Cerebellar cortex (tissue), 1 donor: ENCODE results near the gene DPF3.
A peak's percentile ranks its signal among the peaks of the same experiment; 100 is the strongest.

Experiments
- DNase-seq: peaks from one replicate; pipeline ENCODE4 v3.0.0-alpha.2; 2015; ENCODE audit warnings: low spot score

DPF3 gene

DNA sequence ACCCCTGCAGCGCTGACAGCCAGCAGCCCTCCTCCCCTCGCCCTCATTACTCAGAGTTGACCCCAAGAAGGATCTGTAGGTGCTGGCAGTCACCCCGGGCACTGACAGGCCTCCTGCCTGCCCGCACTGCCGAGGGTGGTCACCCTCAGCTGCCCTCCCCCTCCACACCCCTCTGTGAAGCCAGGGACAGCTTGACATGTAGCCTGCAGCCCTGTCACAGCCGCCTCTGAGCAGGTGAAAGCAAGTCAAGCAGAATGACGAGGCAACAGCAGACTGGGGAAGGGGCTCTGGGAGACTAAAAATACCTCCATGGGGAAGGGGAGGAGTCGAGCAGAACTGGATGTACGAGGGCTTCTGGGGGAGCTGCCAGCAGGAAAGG lies 178.1 kb downstream of the DPF3 start:
- no peak for DNase-seq

DNA sequence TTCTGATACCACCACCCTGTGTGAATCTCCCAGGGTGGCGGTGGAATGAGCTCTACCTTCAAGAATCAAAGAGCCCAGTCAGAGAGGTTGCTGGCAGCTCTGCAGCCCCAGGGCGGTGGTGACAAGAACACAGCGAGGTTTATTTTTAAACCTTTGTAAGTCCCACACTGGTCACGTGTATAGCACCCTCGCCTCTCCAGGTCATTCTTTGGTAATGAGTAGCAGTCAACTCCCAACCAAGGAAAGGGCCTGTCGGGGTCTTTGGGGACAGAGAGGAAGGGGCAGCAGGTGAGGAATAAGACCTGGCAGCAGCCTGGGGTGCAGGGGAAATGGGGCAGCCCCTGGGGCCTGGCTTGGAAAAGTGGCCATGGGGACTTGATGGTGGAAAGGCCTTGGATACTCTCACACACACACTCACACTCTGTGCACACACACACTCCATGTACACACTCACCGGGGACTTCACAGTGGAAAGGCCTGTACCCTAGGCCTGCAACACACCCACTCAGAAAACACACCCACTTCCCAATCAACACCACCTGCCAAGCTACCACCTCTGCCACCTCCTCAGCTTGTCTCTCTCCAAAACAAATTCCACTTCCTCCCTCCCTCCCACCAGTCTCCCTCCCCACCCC lies 178.6 kb downstream of the DPF3 start:
- DNase-seq, result peak; percentile 49

DNA sequence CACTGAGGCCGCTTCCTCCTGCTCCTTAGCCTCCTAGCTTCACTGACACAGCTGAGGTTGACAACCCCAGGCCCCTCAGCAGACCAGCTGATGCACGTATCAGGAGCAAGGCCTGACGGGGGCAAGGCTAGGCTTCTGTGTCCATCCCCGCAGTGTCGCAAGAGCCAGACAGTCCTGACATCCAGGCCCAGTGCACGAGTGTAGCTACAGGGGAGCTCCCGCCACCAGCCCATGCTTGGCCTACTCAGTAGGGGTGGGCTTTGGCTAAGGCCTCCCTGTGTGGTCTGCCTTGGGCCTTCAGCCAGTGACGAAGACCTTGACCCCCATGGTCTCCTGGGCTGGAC lies 179.1 kb downstream of the DPF3 start:
- DNase-seq, result no peak

DNA sequence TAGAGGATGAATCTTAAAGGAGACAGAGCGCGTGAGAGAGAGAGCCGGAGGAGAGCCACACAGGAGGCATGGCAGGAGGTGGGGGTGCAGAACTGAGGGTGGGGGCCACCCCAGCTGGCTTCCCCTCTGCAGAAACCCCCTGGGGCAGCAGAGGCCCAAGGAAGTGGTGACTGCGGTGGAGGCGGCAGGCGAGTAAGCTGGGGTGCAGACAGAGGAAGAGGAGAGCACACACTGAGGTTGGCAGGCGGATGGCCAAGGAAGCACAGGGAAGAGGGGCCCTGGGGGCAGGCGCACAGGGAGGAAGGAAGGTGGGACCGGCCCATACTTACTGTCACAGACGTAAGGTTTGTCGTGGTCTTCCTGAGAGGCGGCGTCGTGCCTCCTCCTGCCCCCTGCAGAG lies 179.8 kb downstream of the DPF3 start:
- no peak for DNase-seq

DNA sequence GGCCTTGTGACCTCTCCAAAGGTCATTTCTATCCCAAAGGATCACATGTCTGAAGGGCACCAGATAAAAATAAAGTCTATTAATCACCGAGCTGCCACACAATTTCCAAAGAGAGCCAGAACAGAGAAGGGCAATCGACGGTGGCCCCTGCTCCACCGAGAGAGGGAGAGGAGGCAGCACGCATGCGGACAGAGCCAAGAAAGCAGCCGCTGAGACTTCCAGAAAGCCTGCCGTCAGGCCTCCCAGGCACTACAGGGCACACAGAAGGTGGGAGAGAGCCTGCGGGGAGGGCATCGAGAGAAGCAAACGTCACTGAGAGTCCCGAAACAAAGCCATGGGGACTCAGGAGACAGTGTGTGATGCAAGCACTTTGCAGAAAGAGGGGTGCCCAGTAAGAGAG lies 182.0 kb downstream of the DPF3 start:
- DNase-seq, result no peak

DNA sequence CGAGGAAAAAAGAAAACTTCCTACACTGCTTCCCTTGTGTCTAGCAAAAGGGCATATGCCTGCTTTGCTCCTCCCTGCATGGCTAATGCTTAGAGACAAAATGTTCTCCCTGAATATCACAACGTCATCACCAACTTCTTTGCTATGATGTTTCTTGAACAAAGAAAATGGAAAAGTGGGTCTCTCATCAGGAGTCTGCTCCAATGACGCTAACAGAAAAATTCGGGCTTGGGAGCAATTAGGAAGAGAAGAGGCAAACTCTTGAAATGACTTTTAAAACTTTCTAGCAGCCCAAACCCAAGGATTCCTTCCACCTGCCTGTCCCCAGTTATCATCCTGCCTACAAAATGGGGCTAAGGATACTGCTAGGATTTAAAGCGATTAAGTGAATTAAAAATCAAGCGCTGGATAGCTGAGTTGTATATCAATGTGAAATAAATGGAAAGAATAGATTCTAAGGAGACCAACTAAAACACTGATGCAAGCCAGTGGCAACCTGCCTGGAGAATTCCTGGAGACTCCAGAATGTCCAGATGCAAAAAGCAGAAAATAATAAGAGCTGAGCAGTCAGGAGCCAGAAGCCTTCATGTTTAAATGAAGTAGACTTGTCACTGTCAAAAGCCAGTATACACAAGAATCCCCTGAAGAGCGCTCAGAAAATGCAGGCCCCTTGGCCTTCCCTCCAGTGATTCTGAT lies 183.8 kb downstream of the DPF3 start:
- DNase-seq, result no peak

DNA sequence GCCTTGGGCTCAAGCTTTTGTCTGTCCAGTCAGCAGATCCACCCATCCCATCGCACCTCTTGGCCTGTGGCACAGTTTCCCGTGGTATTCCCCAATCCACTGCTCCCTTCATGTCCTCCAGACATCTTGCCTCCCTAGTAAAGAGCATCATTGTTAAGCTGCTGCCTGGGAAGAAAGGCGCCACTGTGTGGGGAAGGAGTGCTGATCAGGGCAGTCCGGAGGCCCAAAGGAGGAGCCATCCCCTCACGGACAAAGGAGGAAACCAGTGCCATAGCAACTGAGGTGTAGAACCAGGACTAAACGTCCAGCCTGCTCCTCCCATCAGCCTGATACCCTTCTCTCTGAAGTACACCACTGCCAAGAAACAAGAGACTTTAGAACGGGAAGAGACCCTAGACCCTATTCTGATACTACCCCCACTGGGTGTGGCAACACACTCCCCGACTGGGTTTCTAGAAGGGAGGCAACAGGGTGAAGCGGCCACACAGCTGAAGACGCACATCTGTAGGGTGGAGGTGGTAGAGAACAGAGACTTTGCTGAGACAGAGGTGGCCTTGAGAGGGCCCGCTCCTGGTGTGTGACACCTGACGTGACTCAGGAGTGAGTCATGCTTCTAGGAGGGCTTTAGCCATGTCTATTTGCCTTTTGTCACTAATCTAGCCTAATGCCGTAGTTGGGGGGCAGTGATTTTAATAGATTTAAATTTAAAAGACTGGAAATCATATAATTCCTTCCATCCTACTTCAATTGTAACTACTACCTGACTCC lies 185.0 kb downstream of the DPF3 start:
- no peak for DNase-seq

DNA sequence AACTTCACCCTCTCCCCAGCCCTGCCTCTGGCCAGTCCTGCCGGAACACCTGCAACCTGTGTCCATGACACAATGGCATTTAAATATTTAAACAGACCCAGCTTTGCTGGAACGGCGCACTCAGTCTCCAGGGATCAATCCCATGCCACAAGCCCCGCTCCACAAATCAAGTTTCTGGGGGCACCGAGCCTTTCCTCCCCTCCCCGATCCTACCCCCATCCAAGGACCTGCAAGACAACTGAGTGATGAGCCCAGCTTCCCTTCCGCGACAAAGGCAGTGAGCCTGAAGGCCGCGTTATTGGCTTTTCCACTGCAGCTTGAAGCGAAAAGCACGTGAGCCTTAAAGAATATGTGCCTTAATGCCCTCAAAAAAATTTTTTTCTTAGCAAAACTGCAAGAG lies 185.7 kb downstream of the DPF3 start:
- DNase-seq, result no peak

DNA sequence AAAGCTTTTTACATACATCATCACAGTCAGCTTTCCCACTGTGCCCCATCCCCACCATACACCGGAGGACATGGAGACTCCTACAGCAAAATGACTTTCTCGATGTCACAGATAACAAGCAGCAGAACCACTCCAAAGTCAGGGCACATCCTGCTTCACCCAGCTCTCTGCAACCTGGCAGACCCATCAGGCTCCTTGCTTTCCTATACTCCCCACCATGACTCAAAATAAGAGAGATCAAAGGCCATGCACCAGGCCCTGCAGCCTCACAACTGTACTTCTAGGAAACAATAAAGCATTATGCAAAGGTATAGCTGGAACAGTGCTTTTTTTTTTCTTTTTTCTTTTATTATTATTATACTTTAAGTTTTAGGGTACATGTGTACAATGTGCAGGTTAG lies 187.4 kb downstream of the DPF3 start:
- no peak for DNase-seq

DNA sequence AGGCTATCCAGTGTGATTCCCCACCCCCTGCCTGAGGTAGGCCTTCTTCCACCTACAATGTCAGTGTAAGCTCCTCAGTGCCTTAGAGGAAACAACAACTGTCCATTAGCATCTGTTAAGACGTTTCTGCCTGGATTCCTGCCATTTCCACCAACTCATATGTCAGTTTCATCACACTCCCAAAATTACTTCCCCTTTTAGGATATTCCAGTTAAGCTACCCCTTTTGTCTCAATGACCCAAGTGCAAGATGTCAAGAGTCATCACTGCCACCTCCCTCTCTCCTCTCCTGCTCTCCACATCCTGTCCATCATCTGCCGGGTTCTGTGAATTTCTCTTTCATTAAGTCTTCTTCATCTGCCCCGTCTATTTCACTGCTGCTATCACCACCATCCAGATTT lies 189.4 kb downstream of the DPF3 start:
- DNase-seq, result peak; percentile 35

DNA sequence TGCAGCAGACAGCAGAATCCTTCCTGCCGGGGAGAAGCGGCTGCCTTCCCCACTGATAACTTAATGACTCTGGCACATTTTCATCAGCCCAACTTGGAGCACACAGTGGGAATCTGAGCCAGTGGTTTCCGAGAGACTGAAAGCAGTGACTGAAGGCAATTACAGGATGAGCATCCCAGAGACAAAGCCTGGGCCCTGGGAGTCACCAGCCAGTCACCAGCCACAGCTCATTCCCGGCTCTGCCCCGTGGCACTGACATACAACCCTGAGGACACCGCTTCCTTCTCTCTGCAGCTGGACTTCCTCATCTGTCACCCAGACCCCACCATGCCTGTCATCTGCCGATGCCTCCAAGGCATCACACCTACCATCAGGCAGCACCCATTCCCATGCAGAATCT lies 192.3 kb downstream of the DPF3 start:
- DNase-seq, result peak; percentile 90

DNA sequence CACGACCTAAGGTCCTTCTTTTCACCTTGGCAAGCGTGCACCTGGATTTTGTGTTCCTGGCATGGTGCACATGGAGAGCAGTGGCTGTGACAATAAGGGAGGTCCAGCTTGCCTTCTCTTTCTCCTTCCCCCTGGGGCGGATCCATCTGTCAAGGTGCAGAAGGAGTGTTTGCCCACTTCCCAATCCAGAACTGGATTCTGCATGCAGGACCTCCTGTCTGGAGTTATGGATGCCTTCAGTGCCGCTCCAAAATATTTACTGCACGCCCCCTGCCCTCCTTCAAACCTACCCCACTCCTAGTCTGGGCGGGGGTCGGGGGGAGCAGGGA lies 192.7 kb downstream of the DPF3 start:
- peak; percentile 94 for DNase-seq

DNA sequence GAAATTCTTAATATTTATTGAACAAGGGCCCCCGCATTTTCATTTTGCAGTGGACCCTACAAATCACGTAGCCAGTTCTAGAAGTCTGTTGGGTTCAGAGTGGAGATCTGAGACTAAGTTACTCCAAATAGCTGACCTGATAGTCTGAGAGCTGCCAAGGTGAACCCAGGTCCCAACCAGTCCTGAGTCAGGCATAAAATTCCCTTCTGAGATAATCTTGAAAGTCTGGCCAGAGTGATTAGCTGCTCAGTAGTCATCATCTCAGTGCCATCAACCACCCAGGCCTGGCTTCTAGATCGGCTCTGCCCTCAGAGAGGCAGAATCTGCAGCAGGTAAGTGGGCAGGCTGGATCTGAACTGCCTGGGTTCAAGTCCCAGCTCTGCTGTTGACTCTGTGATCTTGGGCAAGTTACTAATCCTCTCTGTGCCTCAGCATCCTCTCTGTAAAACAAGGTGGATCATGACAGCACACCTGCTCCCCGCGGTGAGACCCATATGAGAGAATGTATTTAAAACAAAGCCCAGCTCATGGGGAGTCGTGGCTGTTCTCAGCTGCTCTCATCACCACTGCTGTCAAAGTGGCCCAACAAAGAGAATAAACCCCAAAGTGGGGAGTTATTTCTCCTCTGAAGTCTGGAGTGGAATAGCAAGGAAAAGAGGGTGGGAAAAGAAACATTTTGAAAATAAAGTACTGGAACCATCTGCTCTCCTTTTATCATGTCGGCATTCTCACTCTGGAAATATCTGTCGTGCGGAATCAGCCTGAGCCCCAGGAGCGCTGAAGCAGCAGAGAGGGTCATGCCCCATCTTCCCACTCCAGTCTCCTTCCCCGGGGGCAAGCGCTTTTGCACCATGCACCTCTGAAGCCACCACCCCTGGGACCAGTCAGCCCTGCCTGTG lies 193.3 kb downstream of the DPF3 start:
- no peak for DNase-seq

DNA sequence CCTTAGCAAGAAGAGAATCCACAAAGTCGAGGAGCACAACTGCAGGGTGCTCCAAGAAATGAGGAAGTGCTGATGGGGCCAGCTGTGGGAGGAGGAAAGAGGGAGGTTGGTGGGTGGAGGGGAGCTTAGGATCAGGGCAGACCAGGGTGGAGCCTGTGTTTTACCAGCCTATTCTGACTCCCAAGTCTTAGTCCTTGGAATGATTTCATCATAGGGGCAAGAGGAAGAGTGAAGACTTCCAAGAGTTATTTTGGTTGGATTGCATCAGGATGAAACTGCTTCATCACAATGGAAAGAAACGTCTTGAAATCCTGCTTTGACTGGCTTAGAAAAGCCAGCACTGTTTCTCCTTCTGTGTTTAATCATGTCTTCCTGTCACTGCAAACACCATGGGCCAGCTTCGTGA lies 194.0 kb downstream of the DPF3 start:
- DNase-seq, result no peak

DNA sequence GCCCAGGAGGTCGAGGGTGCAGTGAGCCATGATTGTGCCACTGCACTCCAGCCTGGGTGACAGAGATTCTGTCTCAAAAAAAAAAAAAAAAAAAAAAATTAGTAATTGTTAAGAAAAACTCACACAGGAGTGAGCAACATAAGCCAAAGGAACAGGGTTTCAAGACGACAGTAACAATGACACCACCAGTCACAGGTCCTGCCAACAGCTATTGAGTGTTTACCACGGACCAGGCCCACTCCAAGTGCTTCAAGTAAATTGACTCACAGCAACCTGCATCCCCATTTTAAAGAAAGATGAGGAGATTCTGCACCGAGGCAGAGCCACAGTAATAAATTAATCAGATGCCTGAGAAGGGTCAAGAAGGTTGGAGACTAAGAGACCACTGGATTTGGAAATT lies 194.5 kb downstream of the DPF3 start:
- DNase-seq, result no peak

DNA sequence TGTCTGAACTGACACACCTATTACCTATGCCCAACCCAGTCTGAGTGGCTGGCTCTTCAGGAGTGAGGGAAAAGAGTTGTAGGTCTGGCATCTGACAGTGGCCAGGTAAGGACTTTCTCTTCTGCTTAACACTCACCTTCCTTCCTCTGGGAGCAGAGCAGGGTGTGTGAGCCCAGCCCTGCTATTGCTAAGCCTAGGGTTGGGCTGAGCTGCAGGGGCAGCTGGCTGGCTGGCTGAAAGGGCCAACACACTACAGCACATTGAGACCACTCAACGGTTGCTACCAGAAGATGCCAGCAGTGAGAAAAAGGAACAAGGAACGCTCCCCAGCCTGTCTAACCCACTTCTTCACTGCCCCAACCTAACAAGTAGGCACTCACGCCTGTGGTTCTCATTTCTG lies 201.2 kb downstream of the DPF3 start:
- DNase-seq, result no peak

DNA sequence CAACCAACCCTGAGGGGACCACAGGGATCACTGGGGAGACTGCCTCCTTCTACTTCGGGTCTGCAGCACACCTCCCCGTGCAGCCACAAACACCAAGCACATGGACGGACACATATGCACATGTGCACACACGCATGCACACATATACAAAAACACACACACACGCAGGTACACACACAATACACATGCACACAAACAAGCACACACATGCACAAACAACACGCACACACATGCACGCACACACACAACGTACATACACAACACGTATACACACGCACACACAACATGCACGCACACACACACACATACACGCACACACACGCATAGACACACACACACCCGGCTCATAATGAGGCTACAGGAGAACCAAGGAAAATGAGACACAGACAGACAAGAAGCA lies 203.6 kb downstream of the DPF3 start:
- DNase-seq, result no peak

DNA sequence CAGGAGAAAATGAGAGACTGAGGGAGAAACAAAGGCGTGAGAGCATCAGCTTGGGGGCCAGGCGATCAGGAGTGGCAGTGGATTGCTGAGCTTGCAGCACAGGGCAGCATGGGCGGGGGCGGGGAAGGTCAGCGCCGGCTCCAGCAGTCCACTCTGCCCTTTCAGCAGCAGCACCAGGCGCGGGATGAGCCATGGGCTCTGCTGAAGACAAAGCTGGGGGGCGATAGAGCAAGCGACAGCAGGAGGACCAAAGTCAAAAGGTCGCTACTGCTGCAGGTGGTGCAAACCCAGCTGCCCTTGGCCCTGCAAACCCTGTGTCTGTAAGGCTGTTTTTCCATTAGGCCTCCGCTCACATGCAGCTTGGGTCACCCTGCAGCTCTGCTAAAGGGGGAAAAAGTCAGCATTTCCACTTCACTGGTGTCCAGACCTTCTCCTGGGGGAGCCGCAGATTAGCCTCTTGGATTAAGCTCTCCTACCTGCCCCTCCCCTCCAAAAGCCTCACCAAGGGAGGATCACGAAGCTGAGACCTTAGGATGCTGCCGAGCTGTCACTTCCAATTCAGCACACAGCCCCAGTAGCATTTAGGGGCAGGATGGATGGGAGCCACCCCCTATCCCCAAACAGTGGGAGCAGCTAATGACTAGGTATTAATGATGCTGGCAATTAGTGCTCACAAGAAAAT lies 204.8 kb downstream of the DPF3 start:
- no peak for DNase-seq

DNA sequence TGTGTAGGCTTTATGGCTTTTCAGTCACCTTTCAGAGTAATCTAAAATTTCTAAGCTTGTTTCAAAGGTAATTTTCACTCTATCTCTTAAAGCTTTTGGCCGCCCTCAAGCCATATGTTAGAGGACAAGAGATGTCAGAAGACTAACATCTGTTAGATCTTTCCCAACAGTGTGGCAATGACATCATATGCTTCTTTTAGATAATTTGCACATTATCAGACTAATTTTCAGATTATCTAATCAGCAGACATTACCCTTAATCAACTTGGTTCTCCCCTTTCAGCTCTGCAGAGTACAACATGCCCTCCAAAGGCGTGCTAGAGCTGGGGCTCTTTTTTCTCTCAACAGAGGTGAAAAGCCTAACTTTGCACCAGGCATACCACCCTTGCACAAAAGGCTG lies 207.1 kb downstream of the DPF3 start:
- DNase-seq, result no peak

DNA sequence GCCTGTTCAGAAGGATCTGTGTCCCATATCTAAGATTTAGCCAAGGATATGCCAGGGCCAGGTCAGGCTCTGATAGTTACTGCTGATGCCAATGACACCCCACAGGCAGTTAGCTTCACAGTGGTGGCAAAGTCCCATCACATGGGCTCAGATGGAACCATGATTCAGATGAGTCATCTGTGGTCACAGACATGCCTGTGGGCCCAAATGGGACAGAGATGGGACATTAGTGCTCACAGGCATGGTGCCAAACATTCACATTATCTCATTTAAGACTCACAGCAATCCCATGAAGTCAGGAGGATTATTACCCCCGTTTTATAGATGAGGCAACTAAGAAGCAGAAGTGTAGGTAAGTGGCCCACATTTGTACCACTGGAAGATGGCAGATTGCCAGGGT lies 207.8 kb downstream of the DPF3 start:
- no peak for DNase-seq

DNA sequence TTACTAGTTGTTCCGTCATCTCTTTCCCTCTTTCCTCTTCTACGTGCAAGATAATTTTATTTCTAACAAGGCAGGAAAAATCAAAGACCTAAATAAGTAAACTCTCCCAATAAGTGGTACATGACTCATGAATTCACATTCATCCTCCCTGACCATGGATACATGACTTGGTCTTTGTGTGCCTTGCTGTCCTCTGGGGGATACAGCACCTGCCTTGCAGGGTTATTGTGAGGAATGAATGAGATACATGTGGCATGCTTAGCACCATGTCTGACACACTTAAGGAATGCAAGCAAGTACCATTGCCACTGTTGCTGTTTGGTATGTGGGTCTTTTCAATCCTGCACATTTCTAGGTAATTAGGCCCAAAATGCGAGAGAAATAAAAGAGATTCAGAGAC lies 208.4 kb downstream of the DPF3 start:
- DNase-seq, result no peak

DNA sequence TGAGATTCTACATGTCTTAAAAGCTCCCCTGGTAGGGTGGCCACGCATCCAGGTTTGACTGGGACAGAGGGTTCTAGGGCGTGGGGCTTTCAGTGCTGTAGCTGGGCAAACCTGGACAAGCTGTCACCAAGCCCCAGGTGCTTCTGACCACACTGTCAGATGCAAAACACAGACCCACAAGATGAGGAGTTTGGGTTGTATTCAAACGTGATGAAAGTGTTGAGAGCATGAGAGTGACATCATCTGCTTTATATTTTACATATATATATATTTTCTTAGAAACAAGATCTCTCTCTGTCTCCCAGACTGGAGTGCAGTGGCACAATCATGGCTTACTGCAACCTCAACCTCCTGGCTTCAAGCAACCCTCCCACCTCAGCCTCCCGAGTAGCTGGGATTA lies 210.1 kb downstream of the DPF3 start:
- no peak for DNase-seq
